Fibroblast of the conjunctiva (primary cell): Measurements from ENCODE around the gene RAB34.

ENCODE experiments used
- DNase-seq: peaks from one replicate; pipeline ENCODE4 v3.0.0-alpha.2; 2010; ENCODE audit warnings: low read depth

Gene RAB34

GRCh38 chr17:28717578-28718332, at the start of gene RAB34:
RAB34 (minus strand) TSS chr17:28717868; CDS start chr17:28717266, 602 bp downstream.
- peak; percentile 76 for DNase-seq

- no peak for DNase-seq
Observed at GRCh38 chr17:28765038-28765437, 47.4 kb upstream of the RAB34 start.

GRCh38 chr17:28763804-28764266, 46.2 kb upstream of the RAB34 start:
- peak; percentile 74 for DNase-seq

GRCh38 chr17:28763137-28763799, 45.6 kb upstream of the RAB34 start:
- no peak for DNase-seq

- peak; percentile 26 for DNase-seq
Observed at GRCh38 chr17:28760601-28761562, 43.2 kb upstream of the RAB34 start.

GRCh38 chr17:28759256-28759865, 41.7 kb upstream of the RAB34 start:
- DNase-seq, result no peak

GRCh38 chr17:28758411-28759121, 40.9 kb upstream of the RAB34 start:
- DNase-seq, result no peak

GRCh38 chr17:28756049-28756804, 38.6 kb upstream of the RAB34 start:
- no peak for DNase-seq

GRCh38 chr17:28755486-28755885, 37.8 kb upstream of the RAB34 start:
- DNase-seq, result no peak

GRCh38 chr17:28751600-28752366, 34.1 kb upstream of the RAB34 start:
- no peak for DNase-seq

GRCh38 chr17:28750178-28751047, 32.7 kb upstream of the RAB34 start:
- DNase-seq, result peak; percentile 88

GRCh38 chr17:28749516-28750177, 32.0 kb upstream of the RAB34 start:
- DNase-seq, result no peak

- no peak for DNase-seq
Observed at GRCh38 chr17:28748852-28749515, 31.3 kb upstream of the RAB34 start.

- DNase-seq, result no peak
Observed at GRCh38 chr17:28747801-28748750, 30.4 kb upstream of the RAB34 start.

GRCh38 chr17:28747051-28747691, 29.5 kb upstream of the RAB34 start:
- no peak for DNase-seq

GRCh38 chr17:28746611-28747050, 29.0 kb upstream of the RAB34 start:
- DNase-seq, result no peak
